Choroid plexus epithelial cell (primary cell): ENCODE measurements around the gene RABGAP1.

ENCODE experiments used
- DNase-seq: peaks from one replicate; pipeline ENCODE4 v3.0.0-alpha.2; 2010; ENCODE audit warnings: low read depth
- H3K4me3 ChIP-seq: 2 replicates; pipeline ENCODE4 v1.5.1; 2011; ENCODE audit warnings: low read depth, mild to moderate bottlenecking, control low read depth, low read length, moderate library complexity
- TF ChIP-seq, protein P1 (sequence below): conservative IDR thresholded peaks from 2 replicates; pipeline ENCODE4 v1.5.1; 2011; ENCODE audit warnings: low read depth, mild to moderate bottlenecking, control low read depth, inconsistent platforms, low read length, moderate library complexity

RABGAP1 gene

GRCh38 chr9:123084256-123084655, 143.4 kb downstream of the RABGAP1 start:
- DNase-seq, result no peak
- no peak overlapping the region for H3K4me3 ChIP-seq
- TF ChIP-seq, protein P1, sequence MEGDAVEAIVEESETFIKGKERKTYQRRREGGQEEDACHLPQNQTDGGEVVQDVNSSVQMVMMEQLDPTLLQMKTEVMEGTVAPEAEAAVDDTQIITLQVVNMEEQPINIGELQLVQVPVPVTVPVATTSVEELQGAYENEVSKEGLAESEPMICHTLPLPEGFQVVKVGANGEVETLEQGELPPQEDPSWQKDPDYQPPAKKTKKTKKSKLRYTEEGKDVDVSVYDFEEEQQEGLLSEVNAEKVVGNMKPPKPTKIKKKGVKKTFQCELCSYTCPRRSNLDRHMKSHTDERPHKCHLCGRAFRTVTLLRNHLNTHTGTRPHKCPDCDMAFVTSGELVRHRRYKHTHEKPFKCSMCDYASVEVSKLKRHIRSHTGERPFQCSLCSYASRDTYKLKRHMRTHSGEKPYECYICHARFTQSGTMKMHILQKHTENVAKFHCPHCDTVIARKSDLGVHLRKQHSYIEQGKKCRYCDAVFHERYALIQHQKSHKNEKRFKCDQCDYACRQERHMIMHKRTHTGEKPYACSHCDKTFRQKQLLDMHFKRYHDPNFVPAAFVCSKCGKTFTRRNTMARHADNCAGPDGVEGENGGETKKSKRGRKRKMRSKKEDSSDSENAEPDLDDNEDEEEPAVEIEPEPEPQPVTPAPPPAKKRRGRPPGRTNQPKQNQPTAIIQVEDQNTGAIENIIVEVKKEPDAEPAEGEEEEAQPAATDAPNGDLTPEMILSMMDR, result no peak

- H3K4me3 ChIP-seq, result no peak overlapping the region
- no peak for DNase-seq
- TF ChIP-seq, protein P1, result no peak
These were observed 145.1 kb downstream of the RABGAP1 start for GRCh38 chr9:123085916-123086315.

GRCh38 chr9:123087359-123087888, 146.6 kb downstream of the RABGAP1 start:
- H3K4me3 ChIP-seq, result no peak overlapping the region
- TF ChIP-seq, protein P1, result no peak
- no peak for DNase-seq

GRCh38 chr9:123089040-123089439, 148.2 kb downstream of the RABGAP1 start:
- TF ChIP-seq, protein P1, result no peak
- no peak for DNase-seq
- no peak overlapping the region for H3K4me3 ChIP-seq

- H3K4me3 ChIP-seq, result no peak overlapping the region
- TF ChIP-seq, protein P1, result no peak
- DNase-seq, result no peak
These were observed 149.0 kb downstream of the RABGAP1 start for GRCh38 chr9:123089790-123090189.

DNA sequence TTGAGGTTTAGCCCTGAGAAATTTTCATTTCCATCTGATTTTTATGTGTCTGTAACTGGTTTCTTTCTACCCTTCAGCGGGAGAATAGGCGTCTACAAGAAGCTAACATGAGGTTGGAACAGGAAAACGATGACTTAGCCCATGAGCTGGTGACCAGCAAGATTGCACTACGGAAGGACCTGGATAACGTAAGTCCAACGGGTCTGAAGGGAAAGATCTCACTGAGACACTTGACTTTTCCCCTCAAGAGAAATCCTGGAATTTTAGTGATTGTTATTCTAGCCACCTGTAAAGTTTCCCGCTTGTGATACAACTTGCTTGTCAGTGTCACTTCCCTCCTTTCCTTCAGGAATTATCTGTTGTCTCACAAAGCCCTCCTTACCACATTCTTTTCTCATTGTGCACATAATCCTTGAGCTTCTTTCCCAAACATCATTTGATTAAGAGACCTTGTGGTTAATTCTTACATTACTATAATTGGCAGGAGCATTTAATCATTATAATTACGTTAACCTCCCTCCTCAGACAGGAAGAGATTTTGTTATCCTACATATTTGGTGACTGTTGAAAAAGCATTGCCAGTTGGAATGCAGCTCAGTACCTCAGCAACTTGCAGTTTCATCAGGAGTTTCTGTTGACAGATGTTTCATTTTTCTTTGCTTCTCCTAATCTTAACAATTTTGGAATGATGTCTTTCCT, 149.5 kb downstream of the RABGAP1 start:
- DNase-seq, result no peak
- TF ChIP-seq, protein P1, result no peak
- H3K4me3 ChIP-seq, result no peak overlapping the region

DNA sequence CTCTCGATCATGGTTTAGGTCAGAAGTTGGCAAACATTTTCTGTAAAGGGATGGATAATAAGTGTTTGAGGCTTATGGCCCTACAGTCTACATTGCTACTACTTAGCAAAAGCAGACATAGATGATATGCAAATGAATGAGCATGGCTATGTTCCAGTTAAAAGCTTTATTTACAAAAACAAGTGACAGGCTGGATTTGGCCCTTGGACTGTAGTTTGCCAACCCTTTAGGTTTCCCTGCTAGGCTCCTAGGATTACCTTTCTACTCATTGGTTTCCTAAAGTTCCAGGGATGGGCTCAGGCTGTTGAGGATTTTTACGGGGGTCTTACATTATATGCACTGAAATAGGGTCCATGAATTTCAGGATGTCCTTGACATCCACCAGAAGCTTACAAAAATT, 150.1 kb downstream of the RABGAP1 start:
- TF ChIP-seq, protein P1, result no peak
- no peak overlapping the region for H3K4me3 ChIP-seq
- no peak for DNase-seq
